Esophagus muscularis mucosa (tissue), 3 donors: Measurements from ENCODE around the gene MIB1.

ENCODE experiments used
- CTCF ChIP-seq, 3 experiments: fragments of 200-600 bp in 2 of 3; fragments of 450-650 bp in 1 of 3; sonication (generic) in 2 of 3; IDR thresholded peaks; one replicate each; pipeline ENCODE4 v1.5.1; 2017 to 2019; ENCODE audit warnings: antibody characterized with exemption in 3 of 3, mild to moderate bottlenecking in 2 of 3, moderate library complexity in 1 of 3
- POLR2A ChIP-seq: fragments of 450-650 bp; IDR thresholded peaks from one replicate; pipeline ENCODE4 v1.6.1; 2017; ENCODE audit warnings: antibody characterized with exemption, moderate library complexity, mild to moderate bottlenecking, low read depth

- no peak for TF ChIP-seq CTCF (IDR thresholded peaks at IDR 0.05)
- no peak for TF ChIP-seq POLR2A
Observed at GRCh38 chr18:21826196-21826595, 85.6 kb downstream of the MIB1 start.
